IPS DF 6.9 (cell line): ENCODE results near the gene OR52N2.

Experiments used
- DNase-seq: peaks from one replicate; pipeline ENCODE4 v3.0.0-alpha.2; 2013; ENCODE audit warnings: low read depth, low spot score
- H3K27ac ChIP-seq: one replicate; pipeline ENCODE4 v1.5.1; 2013; ENCODE audit warnings: low read length, control low read depth
- H3K27me3 ChIP-seq: 2 replicates; pipeline ENCODE4 v1.6.1; 2013; ENCODE audit warnings: mild to moderate bottlenecking, low read length; ENCODE audit not compliant: control insufficient read depth, insufficient read depth
- H3K36me3 ChIP-seq: 2 replicates; pipeline ENCODE4 v1.6.1; 2013; ENCODE audit warnings: low read length; ENCODE audit not compliant: control insufficient read depth, insufficient read depth
- H3K4me1 ChIP-seq: 2 replicates; pipeline ENCODE4 v1.6.1; 2013; ENCODE audit warnings: low read length; ENCODE audit not compliant: control insufficient read depth, insufficient read depth
- H3K4me3 ChIP-seq: 2 replicates; pipeline ENCODE4 v1.5.1; 2013; ENCODE audit warnings: mild to moderate bottlenecking, low read length
- H3K9me3 ChIP-seq: 2 replicates; pipeline ENCODE4 v1.6.1; 2013; ENCODE audit warnings: low read length, inconsistent platforms; ENCODE audit not compliant: control insufficient read depth, insufficient read depth
- WGBS: extraction: QIAGEN DNeasy Blood & Tissue Kit; methylation state at CpG from one replicate; pipeline ENCODE4 v1.1.7; 2013; ENCODE audit warnings: mixed read lengths, missing lambda C conversion rate; ENCODE audit not compliant: insufficient read length, insufficient coverage; 5-methylcytosine and 5-hydroxymethylcytosine counted together

Gene OR52N2

DNA sequence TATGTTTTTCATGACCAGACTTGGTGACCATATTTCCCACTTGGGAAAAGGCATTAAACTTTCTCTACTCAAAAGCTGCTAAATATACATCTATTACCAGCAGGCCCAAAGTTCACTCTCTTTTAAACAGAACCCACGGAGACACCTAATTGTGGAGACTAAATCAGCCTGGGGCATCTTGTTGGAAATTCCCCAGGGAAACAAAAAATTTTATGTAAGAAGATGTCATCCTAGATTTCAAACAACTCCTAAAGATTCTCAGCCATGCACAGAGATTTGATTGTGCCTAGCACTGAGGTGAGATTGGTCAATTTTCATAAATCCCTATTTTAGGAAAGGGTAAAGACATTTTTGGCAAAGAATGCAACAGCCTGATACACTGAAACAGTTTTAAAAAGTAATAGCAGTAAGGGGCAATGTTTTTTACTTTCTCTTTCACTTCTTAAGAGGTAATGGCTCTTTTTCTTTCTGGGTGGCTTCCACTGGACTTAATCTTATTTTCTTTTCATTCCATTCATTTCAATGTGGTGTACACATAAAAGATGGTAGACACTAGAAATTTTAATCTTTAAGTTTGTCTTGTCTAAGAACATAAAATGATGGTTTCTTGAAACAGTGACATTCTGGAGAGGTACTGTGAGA lies 9.6 kb downstream of the OR52N2 start:
- no CpG with 5 or more reads among the region's 1 CpG for WGBS
- DNase-seq = no peak
- Histone ChIP-seq H3K4me1 (no peaks in the 10 kb centered on the region), H3K27me3 (no peaks in the 10 kb centered on the region), H3K36me3 (no peaks in the 10 kb centered on the region), H3K9me3 (no peaks in the 10 kb centered on the region), H3K27ac (no peak overlapping the region), H3K4me3 (no peak overlapping the region)

DNA sequence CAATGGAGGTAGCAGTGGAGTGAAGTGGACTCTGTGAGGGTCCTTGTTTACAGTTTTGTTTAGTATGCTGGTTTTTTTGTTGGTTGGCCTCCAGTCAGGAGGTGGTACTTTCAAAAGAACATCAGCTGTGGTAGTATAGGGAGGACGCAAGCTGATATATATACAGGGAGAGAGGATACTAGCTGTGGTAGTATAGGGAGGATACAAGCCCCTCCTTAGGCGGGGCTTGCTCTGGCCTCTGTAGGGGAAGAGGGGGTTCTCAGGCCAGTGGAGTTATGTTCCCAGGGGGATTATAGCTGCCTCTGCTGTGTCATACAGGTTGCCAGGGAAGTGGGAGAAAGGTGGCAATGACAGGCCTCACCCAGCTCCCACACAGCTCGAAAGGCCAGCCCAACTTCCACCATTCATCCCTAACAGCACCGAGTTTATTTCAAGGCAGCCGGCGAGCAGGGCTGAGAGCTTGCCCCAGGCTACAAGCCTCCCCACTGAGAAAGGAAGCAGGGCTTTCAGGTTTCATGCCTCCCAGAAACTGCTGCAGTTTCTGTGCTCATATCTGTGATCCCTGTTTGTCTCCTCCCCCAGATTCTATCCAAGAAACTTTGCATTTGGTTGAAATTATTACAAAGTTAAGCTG lies 22.6 kb downstream of the OR52N2 start:
- Histone ChIP-seq H3K4me1 (no peaks in the 10 kb centered on the region), H3K27ac (no peak overlapping the region), H3K4me3 (no peak overlapping the region), H3K36me3 (no peaks in the 10 kb centered on the region), H3K9me3 (no peaks in the 10 kb centered on the region), H3K27me3 (no peaks in the 10 kb centered on the region)
- DNase-seq = no peak
- no CpG with 5 or more reads among the region's 6 CpGs for WGBS

DNA sequence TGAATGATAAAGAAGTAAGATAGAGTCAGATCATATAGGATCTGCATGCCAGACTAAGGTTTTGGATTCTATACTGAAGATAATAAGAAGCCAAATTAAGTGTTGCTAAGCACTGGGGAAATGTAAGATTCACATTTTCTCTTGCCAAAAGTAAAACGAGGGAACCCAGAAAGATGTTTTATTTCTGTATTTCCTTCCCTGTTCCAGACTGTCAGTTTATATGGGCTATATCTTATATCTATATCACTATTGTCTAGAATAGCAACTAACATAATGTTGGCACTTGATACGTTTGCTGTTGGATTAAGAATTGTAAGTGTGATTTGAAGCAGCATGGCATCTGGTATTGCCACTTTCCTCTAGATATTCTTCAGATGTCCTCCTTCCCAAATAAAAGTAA lies 24.7 kb downstream of the OR52N2 start:
- Histone ChIP-seq H3K4me3 (no peak overlapping the region), H3K9me3 (no peaks in the 10 kb centered on the region), H3K36me3 (no peaks in the 10 kb centered on the region), H3K4me1 (no peaks in the 10 kb centered on the region), H3K27me3 (no peaks in the 10 kb centered on the region), H3K27ac (no peak overlapping the region)
- no CpG with 5 or more reads among the region's 2 CpGs for WGBS
- DNase-seq = no peak

DNA sequence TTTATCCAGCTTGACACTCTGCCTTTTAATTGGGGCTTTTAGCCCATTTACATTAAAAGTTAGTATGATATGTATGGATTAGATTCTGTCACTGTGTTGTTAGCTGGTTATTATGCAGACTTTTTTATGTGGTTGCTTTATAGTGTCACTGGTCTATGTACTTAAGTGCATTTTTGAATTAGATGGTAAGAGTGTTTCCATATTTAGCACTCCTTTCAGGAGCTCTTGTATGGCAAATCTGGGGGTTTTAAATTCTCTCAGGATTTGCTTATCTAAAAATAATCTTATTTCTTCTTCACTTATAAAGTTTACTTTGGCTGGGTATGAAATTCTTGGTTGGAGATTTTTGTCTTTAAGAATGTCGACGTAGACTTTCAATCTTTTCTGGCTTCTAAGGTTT lies 29.0 kb downstream of the OR52N2 start:
- H3K4me3 ChIP-seq = no peak overlapping the region
- H3K9me3 ChIP-seq = no peaks in the 10 kb centered on the region
- WGBS = no CpG with 5 or more reads among the region's 2 CpGs
- H3K27me3 ChIP-seq = no peaks in the 10 kb centered on the region
- H3K4me1 ChIP-seq = no peaks in the 10 kb centered on the region
- no peak for DNase-seq
- H3K27ac ChIP-seq = no peak overlapping the region
- H3K36me3 ChIP-seq = no peaks in the 10 kb centered on the region

DNA sequence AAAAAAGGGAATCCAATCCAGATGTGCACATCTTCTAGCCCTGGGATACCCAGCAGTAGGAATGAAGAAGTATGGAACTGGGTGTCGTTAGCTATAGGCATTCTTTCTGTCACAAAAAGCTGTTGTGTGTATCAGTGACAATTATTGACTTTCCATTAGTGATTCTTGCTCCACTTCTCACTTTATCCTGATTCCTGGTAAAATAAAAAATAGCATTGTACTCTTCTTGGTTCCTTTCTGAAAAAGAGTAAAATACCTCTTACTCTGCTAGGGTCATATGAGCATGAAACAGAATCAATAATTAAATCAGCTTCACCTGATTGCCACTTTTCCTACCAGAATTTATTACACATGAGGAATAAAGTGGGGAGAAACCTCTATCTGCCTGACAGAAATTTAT lies 33.1 kb downstream of the OR52N2 start, which contains the start of gene OR52E6:
OR52E6 (minus strand) TSS at position 101 of the 400 bp plus-strand sequence; CDS start at position 101, 0 bp downstream.
- Histone ChIP-seq H3K27ac (no peak within 1 kb of the TSS), H3K4me1 (no peaks in the 10 kb centered on the region), H3K4me3 (no peak within 1 kb of the TSS), H3K9me3 (no peaks in the 10 kb centered on the region), H3K27me3 (no peaks in the 10 kb centered on the region), H3K36me3 (no peaks in the 10 kb centered on the region)
- WGBS = no CpG with 5 or more reads among the region's 1 CpG
- no peak for DNase-seq

DNA sequence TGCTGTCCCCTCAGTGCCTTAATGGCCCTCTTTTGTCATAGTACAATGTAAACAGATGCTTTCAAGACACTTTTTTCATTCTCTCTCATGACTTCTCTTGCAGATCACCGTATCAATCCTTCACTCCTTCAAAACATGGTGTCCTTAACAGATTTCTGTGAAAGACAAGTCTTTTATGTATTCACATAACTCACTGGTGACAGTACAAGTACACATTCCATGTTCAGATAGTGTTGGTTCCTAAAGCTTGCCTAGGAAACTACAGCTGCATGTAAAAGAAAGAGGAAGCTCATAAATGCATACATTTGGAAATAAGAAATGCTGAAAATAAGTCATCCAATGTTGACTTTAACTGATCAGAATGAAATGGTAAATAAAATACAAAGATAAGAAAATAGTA lies 38.0 kb downstream of the OR52N2 start:
- DNase-seq = no peak
- WGBS = no CpG with 5 or more reads among the region's 1 CpG
- no peaks in the 10 kb centered on the region for H3K36me3 ChIP-seq
- no peaks in the 10 kb centered on the region for H3K9me3 ChIP-seq
- no peaks in the 10 kb centered on the region for H3K27me3 ChIP-seq
- H3K4me3 ChIP-seq = no peak overlapping the region
- H3K4me1 ChIP-seq = no peaks in the 10 kb centered on the region
- no peak overlapping the region for H3K27ac ChIP-seq

DNA sequence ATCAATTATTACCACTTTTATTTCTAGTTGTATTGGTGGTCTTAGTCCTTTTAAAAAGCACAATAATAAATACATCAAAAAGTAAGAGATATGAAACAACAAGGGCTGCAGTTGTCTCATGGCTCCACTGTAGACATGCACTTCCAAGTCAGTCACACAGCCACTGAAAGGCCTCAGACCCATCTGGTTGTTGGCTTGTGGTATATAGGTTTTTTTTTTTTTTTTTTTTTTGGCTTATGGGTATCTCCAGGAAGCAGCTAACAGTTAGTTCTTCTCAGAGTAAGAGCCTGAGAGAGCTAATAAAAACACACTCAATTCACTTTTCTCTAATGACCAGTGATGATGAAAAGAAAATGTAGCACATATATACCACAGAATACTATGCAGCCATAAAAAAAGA lies 39.0 kb downstream of the OR52N2 start:
- DNase-seq = no peak
- Histone ChIP-seq H3K4me1 (no peaks in the 10 kb centered on the region), H3K27ac (no peak overlapping the region), H3K27me3 (no peaks in the 10 kb centered on the region), H3K36me3 (no peaks in the 10 kb centered on the region), H3K4me3 (no peak overlapping the region), H3K9me3 (no peaks in the 10 kb centered on the region)

DNA sequence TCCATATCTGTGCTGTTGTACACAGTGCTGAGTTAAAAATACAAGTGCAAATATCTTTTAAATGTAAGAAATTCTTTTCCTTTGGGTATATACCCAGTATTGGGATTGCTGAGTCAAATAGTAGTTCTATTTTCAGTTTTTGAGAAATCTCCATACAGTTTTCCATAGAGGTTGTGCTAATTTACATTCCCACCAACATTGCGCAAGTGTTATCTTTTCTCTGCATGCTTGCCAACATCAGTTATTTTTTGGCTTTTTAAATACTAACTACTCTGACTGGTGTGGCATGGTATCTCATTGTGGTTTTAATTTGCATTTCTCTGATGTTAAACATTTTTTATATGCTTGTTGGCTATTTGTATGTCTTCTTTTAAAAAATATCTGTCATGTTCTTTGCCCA lies 42.3 kb downstream of the OR52N2 start:
- H3K27me3 ChIP-seq = no peaks in the 10 kb centered on the region
- H3K36me3 ChIP-seq = no peaks in the 10 kb centered on the region
- H3K4me3 ChIP-seq = no peak overlapping the region
- H3K27ac ChIP-seq = no peak overlapping the region
- H3K9me3 ChIP-seq = no peaks in the 10 kb centered on the region
- no peak for DNase-seq
- no CpG with 5 or more reads among the region's 1 CpG for WGBS
- no peaks in the 10 kb centered on the region for H3K4me1 ChIP-seq

DNA sequence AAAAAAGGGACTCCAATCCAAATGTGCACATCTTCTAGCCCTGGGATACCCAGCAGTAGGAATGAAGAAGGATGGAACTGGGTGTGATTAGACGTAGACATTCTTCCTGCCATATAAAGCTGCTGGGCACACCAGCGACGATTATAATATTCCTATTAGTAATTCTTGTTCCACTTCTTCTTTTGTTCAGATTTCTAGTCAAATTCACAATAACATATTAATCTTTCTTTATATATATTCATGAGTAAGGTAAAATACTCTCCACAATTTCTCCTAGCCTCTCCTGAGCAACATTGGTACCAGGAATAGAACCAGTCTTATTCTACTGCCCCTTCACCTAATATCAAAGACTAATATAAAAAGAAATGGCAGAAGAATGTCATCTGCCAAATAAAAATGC lies 48.9 kb downstream of the OR52N2 start, which contains the start of gene OR52E8:
OR52E8 (minus strand) TSS at position 101 of the 400 bp plus-strand sequence; CDS start at position 101, 0 bp downstream.
- no CpG with 5 or more reads among the region's 3 CpGs for WGBS

DNA sequence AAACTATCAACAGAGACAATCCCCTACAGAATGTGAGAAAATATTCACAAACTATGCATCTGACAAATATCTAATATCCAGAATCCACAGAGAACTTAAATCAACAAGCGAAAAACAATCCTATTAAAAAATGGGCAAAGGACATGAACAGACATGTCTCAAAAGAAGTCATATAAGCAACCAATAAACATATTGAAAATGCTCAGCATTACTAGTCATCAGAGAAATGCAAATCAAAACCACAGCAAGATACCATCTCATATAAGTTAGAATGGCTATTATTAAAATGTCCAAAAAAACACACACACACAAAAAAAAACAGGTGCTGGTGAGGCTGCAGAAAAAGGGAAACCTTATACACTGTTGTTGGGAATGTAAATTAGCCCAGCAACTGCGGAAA lies 57.1 kb downstream of the OR52N2 start:
- WGBS = no CpG with 5 or more reads among the region's 2 CpGs
- no peaks in the 10 kb centered on the region for H3K4me1 ChIP-seq
- H3K4me3 ChIP-seq = no peak overlapping the region
- DNase-seq = no peak
- H3K9me3 ChIP-seq = no peaks in the 10 kb centered on the region
- no peaks in the 10 kb centered on the region for H3K36me3 ChIP-seq
- H3K27ac ChIP-seq = no peak overlapping the region
- no peaks in the 10 kb centered on the region for H3K27me3 ChIP-seq

More for the DNA sequence above, 48.9 kb downstream of the OR52N2 start, which contains the start of gene OR52E8:
- H3K27ac ChIP-seq = no peak within 1 kb of the TSS
- H3K4me3 ChIP-seq = no peak within 1 kb of the TSS
- no peaks in the 10 kb centered on the region for H3K4me1 ChIP-seq
- no peak for DNase-seq
- H3K27me3 ChIP-seq = no peaks in the 10 kb centered on the region
- no peaks in the 10 kb centered on the region for H3K9me3 ChIP-seq
- H3K36me3 ChIP-seq = no peaks in the 10 kb centered on the region
